ENCODE data around the gene TJP1. TPM values are rescaled to one million over a fixed set of nuclear protein-coding genes. Genes with fewer than 3 reads are reported as not detected.

TJP1 gene
- total and polyA plus RNA-seq, 2 of the 8 experiments (the other 6 are each of a cell fraction or from before 2014, with no cell fraction given) = 46.3 to 138 TPM

GRCh38 chr15:29811691-29812383 is 10.4 kb downstream of the TJP1 start (continued):
- TF ChIP-seq SRF (IDR thresholded peaks at IDR 0.05; ENCODE audit: low read depth, low read length) (no peak), SP2 (IDR thresholded peaks at IDR 0.05; ENCODE audit: low read length) (no peak), NANOG (IDR thresholded peaks at IDR 0.05; ENCODE audit: insufficient read depth, low read depth, low read length, poor library complexity, severe bottlenecking) (no peak), ATF3 (IDR thresholded peaks at IDR 0.05; ENCODE audit: insufficient read depth, low read depth, low read length) (no peak), POU5F1 (IDR thresholded peaks at IDR 0.05; ENCODE audit: low read depth, low read length) (no peak), TCF12 (IDR thresholded peaks at IDR 0.05; ENCODE audit: low read depth, low read length) (no peak)
